ENCODE measurements around the gene RMDN2.

DNA sequence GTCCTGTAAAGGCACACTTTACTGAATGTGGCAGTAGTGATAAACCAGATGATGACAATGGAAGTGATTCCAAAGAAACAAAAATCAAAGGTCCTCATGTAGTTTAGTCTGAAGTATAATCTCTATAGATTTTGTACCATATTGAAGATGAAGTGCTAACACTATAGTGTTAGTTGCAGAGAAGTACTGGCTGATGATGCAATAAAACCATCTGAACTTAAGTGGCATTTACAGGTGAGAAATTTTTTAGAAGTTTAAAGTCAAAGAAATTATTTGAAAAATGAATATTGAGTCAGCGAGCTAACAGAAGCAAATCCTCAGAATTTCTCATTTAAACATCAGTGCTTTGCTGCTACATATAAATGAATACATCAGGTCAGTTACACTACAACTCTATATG is 43.1 kb upstream of the RMDN2 start:
- TF ChIP-seq, protein P1, sequence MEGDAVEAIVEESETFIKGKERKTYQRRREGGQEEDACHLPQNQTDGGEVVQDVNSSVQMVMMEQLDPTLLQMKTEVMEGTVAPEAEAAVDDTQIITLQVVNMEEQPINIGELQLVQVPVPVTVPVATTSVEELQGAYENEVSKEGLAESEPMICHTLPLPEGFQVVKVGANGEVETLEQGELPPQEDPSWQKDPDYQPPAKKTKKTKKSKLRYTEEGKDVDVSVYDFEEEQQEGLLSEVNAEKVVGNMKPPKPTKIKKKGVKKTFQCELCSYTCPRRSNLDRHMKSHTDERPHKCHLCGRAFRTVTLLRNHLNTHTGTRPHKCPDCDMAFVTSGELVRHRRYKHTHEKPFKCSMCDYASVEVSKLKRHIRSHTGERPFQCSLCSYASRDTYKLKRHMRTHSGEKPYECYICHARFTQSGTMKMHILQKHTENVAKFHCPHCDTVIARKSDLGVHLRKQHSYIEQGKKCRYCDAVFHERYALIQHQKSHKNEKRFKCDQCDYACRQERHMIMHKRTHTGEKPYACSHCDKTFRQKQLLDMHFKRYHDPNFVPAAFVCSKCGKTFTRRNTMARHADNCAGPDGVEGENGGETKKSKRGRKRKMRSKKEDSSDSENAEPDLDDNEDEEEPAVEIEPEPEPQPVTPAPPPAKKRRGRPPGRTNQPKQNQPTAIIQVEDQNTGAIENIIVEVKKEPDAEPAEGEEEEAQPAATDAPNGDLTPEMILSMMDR (conservative IDR thresholded peaks at IDR 0.05; ENCODE audit: low read depth, low read length): no peak
- no peak for TF ChIP-seq EZH2 (IDR thresholded peaks at IDR 0.05; ENCODE audit: borderline replicate concordance, low read depth, low read length, poor library complexity, severe bottlenecking)

Data from A673 (cell line).